ENCODE data around the gene TLR4. TPM values are rescaled to one million over a fixed set of nuclear protein-coding genes. Genes with fewer than 3 reads are reported as not detected.

The TLR4 gene
- total and polyA plus RNA-seq, 10 of the 15 experiments (the other 5 are each of a cell fraction or from before 2014, with no cell fraction given): 0.03 to 0.50 (median 0.16) TPM

DNA sequence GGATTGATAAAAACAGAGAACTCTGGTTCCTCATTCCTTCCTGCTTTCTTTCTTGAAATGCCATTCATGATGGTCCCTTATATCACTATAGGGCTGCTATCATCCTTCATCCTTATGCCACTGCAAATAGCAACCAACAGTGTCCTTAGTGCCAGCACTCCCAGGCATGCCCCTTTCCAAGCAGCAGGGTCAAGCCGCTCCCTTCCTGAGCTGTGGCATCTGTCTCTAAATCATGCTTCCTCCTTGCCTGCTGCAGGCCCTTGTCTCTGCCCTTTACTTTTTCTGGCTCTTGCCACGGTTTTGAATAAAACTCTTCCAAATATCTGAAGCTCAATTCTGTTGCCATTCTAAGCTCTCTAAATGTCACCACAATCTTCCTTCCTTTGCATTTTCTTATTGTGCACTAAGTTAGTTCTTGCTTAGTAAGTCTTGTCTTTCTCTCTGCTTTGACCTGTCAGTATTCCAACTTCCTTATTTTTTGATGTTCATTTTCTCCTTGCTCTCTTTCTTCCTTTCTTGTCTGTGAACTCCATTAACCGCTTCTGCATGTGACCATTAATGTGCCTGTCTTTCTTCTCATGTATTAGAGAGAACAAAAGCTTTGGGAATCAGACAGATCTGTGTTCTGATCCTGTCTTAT, 19.9 kb downstream of the TLR4 start (continued):
- TF ChIP-seq, protein P1, sequence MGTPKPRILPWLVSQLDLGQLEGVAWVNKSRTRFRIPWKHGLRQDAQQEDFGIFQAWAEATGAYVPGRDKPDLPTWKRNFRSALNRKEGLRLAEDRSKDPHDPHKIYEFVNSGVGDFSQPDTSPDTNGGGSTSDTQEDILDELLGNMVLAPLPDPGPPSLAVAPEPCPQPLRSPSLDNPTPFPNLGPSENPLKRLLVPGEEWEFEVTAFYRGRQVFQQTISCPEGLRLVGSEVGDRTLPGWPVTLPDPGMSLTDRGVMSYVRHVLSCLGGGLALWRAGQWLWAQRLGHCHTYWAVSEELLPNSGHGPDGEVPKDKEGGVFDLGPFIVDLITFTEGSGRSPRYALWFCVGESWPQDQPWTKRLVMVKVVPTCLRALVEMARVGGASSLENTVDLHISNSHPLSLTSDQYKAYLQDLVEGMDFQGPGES (IDR thresholded peaks at IDR 0.05): no peak
- TF ChIP-seq DPF2 (IDR thresholded peaks at IDR 0.05): no peak
- TF ChIP-seq ETV6 (conservative IDR thresholded peaks at IDR 0.05 in 1 of 2, IDR thresholded peaks at IDR 0.05 in 1 of 2; ENCODE audit: borderline replicate concordance in 1 of 2, low read depth in 1 of 2): no peak
- TF ChIP-seq POLR2AphosphoS2 (IDR thresholded peaks at IDR 0.05; ENCODE audit: low read depth, low read length): no peak
- TF ChIP-seq, protein P2, sequence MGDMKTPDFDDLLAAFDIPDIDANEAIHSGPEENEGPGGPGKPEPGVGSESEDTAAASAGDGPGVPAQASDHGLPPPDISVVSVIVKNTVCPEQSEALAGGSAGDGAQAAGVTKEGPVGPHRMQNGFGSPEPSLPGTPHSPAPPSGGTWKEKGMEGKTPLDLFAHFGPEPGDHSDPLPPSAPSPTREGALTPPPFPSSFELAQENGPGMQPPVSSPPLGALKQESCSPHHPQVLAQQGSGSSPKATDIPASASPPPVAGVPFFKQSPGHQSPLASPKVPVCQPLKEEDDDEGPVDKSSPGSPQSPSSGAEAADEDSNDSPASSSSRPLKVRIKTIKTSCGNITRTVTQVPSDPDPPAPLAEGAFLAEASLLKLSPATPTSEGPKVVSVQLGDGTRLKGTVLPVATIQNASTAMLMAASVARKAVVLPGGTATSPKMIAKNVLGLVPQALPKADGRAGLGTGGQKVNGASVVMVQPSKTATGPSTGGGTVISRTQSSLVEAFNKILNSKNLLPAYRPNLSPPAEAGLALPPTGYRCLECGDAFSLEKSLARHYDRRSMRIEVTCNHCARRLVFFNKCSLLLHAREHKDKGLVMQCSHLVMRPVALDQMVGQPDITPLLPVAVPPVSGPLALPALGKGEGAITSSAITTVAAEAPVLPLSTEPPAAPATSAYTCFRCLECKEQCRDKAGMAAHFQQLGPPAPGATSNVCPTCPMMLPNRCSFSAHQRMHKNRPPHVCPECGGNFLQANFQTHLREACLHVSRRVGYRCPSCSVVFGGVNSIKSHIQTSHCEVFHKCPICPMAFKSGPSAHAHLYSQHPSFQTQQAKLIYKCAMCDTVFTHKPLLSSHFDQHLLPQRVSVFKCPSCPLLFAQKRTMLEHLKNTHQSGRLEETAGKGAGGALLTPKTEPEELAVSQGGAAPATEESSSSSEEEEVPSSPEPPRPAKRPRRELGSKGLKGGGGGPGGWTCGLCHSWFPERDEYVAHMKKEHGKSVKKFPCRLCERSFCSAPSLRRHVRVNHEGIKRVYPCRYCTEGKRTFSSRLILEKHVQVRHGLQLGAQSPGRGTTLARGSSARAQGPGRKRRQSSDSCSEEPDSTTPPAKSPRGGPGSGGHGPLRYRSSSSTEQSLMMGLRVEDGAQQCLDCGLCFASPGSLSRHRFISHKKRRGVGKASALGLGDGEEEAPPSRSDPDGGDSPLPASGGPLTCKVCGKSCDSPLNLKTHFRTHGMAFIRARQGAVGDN (IDR thresholded peaks at IDR 0.05): no peak
- TF ChIP-seq, protein P3, sequence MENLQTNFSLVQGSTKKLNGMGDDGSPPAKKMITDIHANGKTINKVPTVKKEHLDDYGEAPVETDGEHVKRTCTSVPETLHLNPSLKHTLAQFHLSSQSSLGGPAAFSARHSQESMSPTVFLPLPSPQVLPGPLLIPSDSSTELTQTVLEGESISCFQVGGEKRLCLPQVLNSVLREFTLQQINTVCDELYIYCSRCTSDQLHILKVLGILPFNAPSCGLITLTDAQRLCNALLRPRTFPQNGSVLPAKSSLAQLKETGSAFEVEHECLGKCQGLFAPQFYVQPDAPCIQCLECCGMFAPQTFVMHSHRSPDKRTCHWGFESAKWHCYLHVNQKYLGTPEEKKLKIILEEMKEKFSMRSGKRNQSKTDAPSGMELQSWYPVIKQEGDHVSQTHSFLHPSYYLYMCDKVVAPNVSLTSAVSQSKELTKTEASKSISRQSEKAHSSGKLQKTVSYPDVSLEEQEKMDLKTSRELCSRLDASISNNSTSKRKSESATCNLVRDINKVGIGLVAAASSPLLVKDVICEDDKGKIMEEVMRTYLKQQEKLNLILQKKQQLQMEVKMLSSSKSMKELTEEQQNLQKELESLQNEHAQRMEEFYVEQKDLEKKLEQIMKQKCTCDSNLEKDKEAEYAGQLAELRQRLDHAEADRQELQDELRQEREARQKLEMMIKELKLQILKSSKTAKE (IDR thresholded peaks at IDR 0.05; ENCODE audit: low read depth, poor library complexity, severe bottlenecking): no peak

Measured in GM12878 (cell line).